SK-N-SH treated with all-trans-retinoic acid at 6 μM for 48 hours (cell line): Measurements from ENCODE around the gene KCNH5.

Experiments
- ATAC-seq: fragments of 200-7000 bp; cut with Tn5 transposase; 3 replicates; pipeline ENCODE4 v1.9.1; 2020; ENCODE audit warnings: mild to moderate bottlenecking, moderate library complexity
- ARNTL ChIP-seq: fragments of 450-650 bp; formaldehyde crosslinking; IDR thresholded peaks from 2 replicates; pipeline ENCODE4 v1.5.0; 2020; ENCODE audit warnings: low read depth, mild to moderate bottlenecking, moderate library complexity, borderline replicate concordance
- BACH2 ChIP-seq: fragments of 250-450 bp; sonication (Bioruptor Pico); IDR thresholded peaks from 2 replicates; pipeline ENCODE4 v1.9.0; 2021; ENCODE audit warnings: mild to moderate bottlenecking, borderline replicate concordance
- CSDC2 ChIP-seq: fragments of 250-450 bp; sonication (Bioruptor Pico); IDR thresholded peaks from 2 replicates; pipeline ENCODE4 v1.5.0; 2020; ENCODE audit warnings: mild to moderate bottlenecking, moderate library complexity
- ESRRG ChIP-seq: fragments of 250-450 bp; sonication (Bioruptor Pico); IDR thresholded peaks from 2 replicates; pipeline ENCODE4 v1.6.1; 2021; ENCODE audit warnings: mild to moderate bottlenecking
- GLIS3 ChIP-seq: fragments of 250-450 bp; sonication (Bioruptor Pico); IDR thresholded peaks from 2 replicates; pipeline ENCODE4 v1.5.0; 2020; ENCODE audit warnings: mild to moderate bottlenecking, moderate library complexity
- ISL1 ChIP-seq: fragments of 250-450 bp; sonication (Bioruptor Pico); IDR thresholded peaks from 2 replicates; pipeline ENCODE4 v2.1.2; 2022; ENCODE audit warnings: mild to moderate bottlenecking, moderate library complexity
- OSR1 ChIP-seq: fragments of 250-450 bp; sonication (Bioruptor Pico); IDR thresholded peaks from 2 replicates; pipeline ENCODE4 v1.8.0; 2022; ENCODE audit warnings: moderate library complexity, mild to moderate bottlenecking, inconsistent platforms
- POU6F1 ChIP-seq: fragments of 250-450 bp; sonication (Bioruptor Pico); IDR thresholded peaks from 2 replicates; pipeline ENCODE4 v1.8.0; 2021; ENCODE audit warnings: low read depth, mild to moderate bottlenecking, moderate library complexity, borderline replicate concordance
- RARB ChIP-seq: fragments of 250-450 bp; sonication (Bioruptor Pico); IDR thresholded peaks from 2 replicates; pipeline ENCODE4 v1.8.0; 2021; ENCODE audit warnings: mild to moderate bottlenecking, moderate library complexity
- SNAI2 ChIP-seq: fragments of 250-450 bp; sonication (Bioruptor Pico); IDR thresholded peaks from 2 replicates; pipeline ENCODE4 v1.5.0; 2020; ENCODE audit warnings: mild to moderate bottlenecking, moderate library complexity
- TCF4 ChIP-seq: fragments of 250-450 bp; sonication (Bioruptor Pico); IDR thresholded peaks from 2 replicates; pipeline ENCODE4 v1.8.0; 2021; ENCODE audit warnings: mild to moderate bottlenecking, moderate library complexity, borderline replicate concordance
- TOX ChIP-seq: fragments of 250-450 bp; sonication (Bioruptor Pico); IDR thresholded peaks from 2 replicates; pipeline ENCODE4 v1.8.0; 2021; ENCODE audit warnings: mild to moderate bottlenecking, moderate library complexity, borderline replicate concordance
- ZC3H10 ChIP-seq: fragments of 250-450 bp; sonication (Bioruptor Pico); IDR thresholded peaks from 2 replicates; pipeline ENCODE4 v1.5.1; 2021; ENCODE audit warnings: mild to moderate bottlenecking, moderate library complexity
- ZFP3 ChIP-seq: fragments of 250-450 bp; sonication (Bioruptor Pico); IDR thresholded peaks from 2 replicates; pipeline ENCODE4 v1.5.0; 2020; ENCODE audit warnings: mild to moderate bottlenecking, moderate library complexity
- ZFP30 ChIP-seq: fragments of 450-650 bp; formaldehyde crosslinking; IDR thresholded peaks from 2 replicates; pipeline ENCODE4 v1.5.0; 2022; ENCODE audit warnings: mild to moderate bottlenecking, moderate library complexity
- ZNF70 ChIP-seq: fragments of 450-650 bp; formaldehyde crosslinking; IDR thresholded peaks from 2 replicates; pipeline ENCODE4 v1.5.0; 2020; ENCODE audit warnings: mild to moderate bottlenecking, moderate library complexity
- TF ChIP-seq, protein P1 (sequence below): fragments of 250-450 bp; sonication (Bioruptor Pico); IDR thresholded peaks from 2 replicates; pipeline ENCODE4 v1.5.0; 2020; ENCODE audit warnings: mild to moderate bottlenecking, moderate library complexity
- TF ChIP-seq, protein P2 (sequence below): fragments of 250-450 bp; sonication (Bioruptor Pico); IDR thresholded peaks from 2 replicates; pipeline ENCODE4 v1.5.1; 2021; ENCODE audit warnings: mild to moderate bottlenecking, moderate library complexity
- TF ChIP-seq, protein P3 (sequence below): fragments of 250-450 bp; sonication (Bioruptor Pico); IDR thresholded peaks from 2 replicates; pipeline ENCODE4 v1.8.0; 2020; ENCODE audit warnings: mild to moderate bottlenecking, moderate library complexity, borderline replicate concordance

The KCNH5 gene

GRCh38 chr14:62946221-62946620, 99.0 kb downstream of the KCNH5 start:
- no peak for TF ChIP-seq ARNTL (CRISPR knock-in tag)
- TF ChIP-seq ZFP3 (CRISPR knock-in tag) = no peak
- TF ChIP-seq, protein P1, sequence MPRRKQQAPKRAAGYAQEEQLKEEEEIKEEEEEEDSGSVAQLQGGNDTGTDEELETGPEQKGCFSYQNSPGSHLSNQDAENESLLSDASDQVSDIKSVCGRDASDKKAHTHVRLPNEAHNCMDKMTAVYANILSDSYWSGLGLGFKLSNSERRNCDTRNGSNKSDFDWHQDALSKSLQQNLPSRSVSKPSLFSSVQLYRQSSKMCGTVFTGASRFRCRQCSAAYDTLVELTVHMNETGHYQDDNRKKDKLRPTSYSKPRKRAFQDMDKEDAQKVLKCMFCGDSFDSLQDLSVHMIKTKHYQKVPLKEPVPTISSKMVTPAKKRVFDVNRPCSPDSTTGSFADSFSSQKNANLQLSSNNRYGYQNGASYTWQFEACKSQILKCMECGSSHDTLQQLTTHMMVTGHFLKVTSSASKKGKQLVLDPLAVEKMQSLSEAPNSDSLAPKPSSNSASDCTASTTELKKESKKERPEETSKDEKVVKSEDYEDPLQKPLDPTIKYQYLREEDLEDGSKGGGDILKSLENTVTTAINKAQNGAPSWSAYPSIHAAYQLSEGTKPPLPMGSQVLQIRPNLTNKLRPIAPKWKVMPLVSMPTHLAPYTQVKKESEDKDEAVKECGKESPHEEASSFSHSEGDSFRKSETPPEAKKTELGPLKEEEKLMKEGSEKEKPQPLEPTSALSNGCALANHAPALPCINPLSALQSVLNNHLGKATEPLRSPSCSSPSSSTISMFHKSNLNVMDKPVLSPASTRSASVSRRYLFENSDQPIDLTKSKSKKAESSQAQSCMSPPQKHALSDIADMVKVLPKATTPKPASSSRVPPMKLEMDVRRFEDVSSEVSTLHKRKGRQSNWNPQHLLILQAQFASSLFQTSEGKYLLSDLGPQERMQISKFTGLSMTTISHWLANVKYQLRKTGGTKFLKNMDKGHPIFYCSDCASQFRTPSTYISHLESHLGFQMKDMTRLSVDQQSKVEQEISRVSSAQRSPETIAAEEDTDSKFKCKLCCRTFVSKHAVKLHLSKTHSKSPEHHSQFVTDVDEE (CRISPR knock-in tag) = no peak
- no peak for TF ChIP-seq CSDC2
- TF ChIP-seq OSR1 = no peak
- no peak for TF ChIP-seq RARB (CRISPR knock-in tag)
- TF ChIP-seq SNAI2 = no peak
- TF ChIP-seq ISL1 = no peak
- no peak for TF ChIP-seq BACH2 (CRISPR knock-in tag)
- TF ChIP-seq, all 23 proteins: peak for 0
- no peak for ATAC-seq

DNA sequence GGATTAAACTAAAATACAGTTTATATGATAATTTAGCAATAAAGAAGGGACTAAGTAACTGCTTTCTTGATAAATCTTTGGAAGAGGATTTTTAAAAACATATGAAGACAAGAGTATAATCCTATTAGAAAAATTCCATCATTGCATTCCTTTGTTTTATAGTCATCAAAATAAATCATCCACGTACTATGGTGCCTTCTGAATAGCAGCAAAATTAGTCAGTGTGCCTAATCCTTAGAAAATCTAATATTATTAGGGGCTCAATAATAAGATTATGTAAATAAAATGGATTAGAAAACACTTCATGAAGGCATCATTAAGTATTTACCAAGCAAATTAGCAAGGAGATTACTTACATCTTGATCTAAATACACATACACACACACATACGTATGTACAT, 102.1 kb downstream of the KCNH5 start:
- no peak for TF ChIP-seq ESRRG (CRISPR knock-in tag)
- TF ChIP-seq ISL1 = peak; percentile 90
- peak; percentile 21; the same call in 1 of the 3 replicates for ATAC-seq

GRCh38 chr14:62939970-62940369, 105.3 kb downstream of the KCNH5 start:
- ATAC-seq = no peak

GRCh38 chr14:62938778-62939177, 106.5 kb downstream of the KCNH5 start:
- TF ChIP-seq, protein P2, sequence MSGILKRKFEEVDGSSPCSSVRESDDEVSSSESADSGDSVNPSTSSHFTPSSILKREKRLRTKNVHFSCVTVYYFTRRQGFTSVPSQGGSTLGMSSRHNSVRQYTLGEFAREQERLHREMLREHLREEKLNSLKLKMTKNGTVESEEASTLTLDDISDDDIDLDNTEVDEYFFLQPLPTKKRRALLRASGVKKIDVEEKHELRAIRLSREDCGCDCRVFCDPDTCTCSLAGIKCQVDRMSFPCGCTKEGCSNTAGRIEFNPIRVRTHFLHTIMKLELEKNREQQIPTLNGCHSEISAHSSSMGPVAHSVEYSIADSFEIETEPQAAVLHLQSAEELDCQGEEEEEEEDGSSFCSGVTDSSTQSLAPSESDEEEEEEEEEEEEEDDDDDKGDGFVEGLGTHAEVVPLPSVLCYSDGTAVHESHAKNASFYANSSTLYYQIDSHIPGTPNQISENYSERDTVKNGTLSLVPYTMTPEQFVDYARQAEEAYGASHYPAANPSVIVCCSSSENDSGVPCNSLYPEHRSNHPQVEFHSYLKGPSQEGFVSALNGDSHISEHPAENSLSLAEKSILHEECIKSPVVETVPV (CRISPR knock-in tag) = no peak
- TF ChIP-seq GLIS3 (CRISPR knock-in tag) (no peak), TCF4 (CRISPR knock-in tag) (no peak), CSDC2 (no peak), ZFP3 (CRISPR knock-in tag) (no peak), TOX (no peak), ESRRG (CRISPR knock-in tag) (no peak), BACH2 (CRISPR knock-in tag) (no peak), SNAI2 (no peak), ZFP30 (CRISPR knock-in tag) (no peak), RARB (CRISPR knock-in tag) (no peak)
- TF ChIP-seq, protein P1 (CRISPR knock-in tag) = no peak
- TF ChIP-seq, protein P3, sequence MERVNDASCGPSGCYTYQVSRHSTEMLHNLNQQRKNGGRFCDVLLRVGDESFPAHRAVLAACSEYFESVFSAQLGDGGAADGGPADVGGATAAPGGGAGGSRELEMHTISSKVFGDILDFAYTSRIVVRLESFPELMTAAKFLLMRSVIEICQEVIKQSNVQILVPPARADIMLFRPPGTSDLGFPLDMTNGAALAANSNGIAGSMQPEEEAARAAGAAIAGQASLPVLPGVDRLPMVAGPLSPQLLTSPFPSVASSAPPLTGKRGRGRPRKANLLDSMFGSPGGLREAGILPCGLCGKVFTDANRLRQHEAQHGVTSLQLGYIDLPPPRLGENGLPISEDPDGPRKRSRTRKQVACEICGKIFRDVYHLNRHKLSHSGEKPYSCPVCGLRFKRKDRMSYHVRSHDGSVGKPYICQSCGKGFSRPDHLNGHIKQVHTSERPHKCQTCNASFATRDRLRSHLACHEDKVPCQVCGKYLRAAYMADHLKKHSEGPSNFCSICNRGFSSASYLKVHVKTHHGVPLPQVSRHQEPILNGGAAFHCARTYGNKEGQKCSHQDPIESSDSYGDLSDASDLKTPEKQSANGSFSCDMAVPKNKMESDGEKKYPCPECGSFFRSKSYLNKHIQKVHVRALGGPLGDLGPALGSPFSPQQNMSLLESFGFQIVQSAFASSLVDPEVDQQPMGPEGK (CRISPR knock-in tag) = no peak
- ATAC-seq = no peak

More at GRCh38 chr14:62939970-62940369, 105.3 kb downstream of the KCNH5 start:
- no peak for TF ChIP-seq ZNF70
- no peak for TF ChIP-seq GLIS3 (CRISPR knock-in tag)
- TF ChIP-seq POU6F1 (CRISPR knock-in tag) = no peak
- no peak for TF ChIP-seq ZC3H10 (CRISPR knock-in tag)
- TF ChIP-seq CSDC2 = no peak
- TF ChIP-seq, all 23 proteins: peak for 0
